Measurements from ENCODE around the gene GLRA2.

DNA sequence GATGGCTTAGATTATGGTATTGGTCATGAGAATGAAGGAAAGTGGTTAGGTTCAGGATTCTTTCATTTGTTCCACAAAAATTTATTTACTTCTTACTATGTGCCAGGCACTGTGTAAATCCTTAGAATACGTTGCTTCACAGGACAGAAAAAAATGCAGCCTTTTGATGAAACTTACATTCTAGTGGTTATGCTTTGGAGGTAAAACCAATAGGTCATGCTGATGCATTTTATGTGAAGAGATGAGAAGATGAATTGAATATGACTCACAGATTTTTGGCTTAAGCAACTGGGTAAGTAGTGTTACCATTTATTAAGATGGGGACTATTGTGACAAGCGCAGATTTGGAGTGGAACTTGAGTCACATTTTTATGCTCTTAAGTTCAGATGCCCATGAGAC lies 165.3 kb downstream of the GLRA2 start:
- TF ChIP-seq, protein P1, sequence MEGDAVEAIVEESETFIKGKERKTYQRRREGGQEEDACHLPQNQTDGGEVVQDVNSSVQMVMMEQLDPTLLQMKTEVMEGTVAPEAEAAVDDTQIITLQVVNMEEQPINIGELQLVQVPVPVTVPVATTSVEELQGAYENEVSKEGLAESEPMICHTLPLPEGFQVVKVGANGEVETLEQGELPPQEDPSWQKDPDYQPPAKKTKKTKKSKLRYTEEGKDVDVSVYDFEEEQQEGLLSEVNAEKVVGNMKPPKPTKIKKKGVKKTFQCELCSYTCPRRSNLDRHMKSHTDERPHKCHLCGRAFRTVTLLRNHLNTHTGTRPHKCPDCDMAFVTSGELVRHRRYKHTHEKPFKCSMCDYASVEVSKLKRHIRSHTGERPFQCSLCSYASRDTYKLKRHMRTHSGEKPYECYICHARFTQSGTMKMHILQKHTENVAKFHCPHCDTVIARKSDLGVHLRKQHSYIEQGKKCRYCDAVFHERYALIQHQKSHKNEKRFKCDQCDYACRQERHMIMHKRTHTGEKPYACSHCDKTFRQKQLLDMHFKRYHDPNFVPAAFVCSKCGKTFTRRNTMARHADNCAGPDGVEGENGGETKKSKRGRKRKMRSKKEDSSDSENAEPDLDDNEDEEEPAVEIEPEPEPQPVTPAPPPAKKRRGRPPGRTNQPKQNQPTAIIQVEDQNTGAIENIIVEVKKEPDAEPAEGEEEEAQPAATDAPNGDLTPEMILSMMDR (IDR thresholded peaks at IDR 0.05 in 2 of 3, conservative IDR thresholded peaks at IDR 0.05 in 1 of 3; ENCODE audit: control insufficient read depth in 2 of 3, extremely low read depth in 1 of 3, insufficient read depth in 1 of 3, low read depth in 3 of 3, low read length in 3 of 3) = no peak
- TF ChIP-seq GABPA (IDR thresholded peaks at IDR 0.05; ENCODE audit: low read depth) (no peak), POLR2A (IDR thresholded peaks at IDR 0.05; ENCODE audit: low read depth, low read length) (no peak), YY1 (IDR thresholded peaks at IDR 0.05; ENCODE audit: low read depth, low read length) (no peak), ZBED1 (IDR thresholded peaks at IDR 0.05; ENCODE audit: borderline replicate concordance) (no peak), TBL1XR1 (IDR thresholded peaks at IDR 0.05; ENCODE audit: low read depth, low read length) (no peak), EZH2 (IDR thresholded peaks at IDR 0.05; ENCODE audit: borderline replicate concordance, control insufficient read depth, low read depth, low read length) (no peak), GATAD2B (conservative IDR thresholded peaks at IDR 0.05; ENCODE audit: low read depth) (no peak)
